ENCODE data around the gene TMIE.
"Not testable (repeated sequence)": the region's sequence is repeated elsewhere in the genome, so short reads cannot be mapped to it uniquely, and the experiment has no call there.

- TF ChIP-seq, protein P1, sequence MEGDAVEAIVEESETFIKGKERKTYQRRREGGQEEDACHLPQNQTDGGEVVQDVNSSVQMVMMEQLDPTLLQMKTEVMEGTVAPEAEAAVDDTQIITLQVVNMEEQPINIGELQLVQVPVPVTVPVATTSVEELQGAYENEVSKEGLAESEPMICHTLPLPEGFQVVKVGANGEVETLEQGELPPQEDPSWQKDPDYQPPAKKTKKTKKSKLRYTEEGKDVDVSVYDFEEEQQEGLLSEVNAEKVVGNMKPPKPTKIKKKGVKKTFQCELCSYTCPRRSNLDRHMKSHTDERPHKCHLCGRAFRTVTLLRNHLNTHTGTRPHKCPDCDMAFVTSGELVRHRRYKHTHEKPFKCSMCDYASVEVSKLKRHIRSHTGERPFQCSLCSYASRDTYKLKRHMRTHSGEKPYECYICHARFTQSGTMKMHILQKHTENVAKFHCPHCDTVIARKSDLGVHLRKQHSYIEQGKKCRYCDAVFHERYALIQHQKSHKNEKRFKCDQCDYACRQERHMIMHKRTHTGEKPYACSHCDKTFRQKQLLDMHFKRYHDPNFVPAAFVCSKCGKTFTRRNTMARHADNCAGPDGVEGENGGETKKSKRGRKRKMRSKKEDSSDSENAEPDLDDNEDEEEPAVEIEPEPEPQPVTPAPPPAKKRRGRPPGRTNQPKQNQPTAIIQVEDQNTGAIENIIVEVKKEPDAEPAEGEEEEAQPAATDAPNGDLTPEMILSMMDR (CRISPR knock-in tag; IDR thresholded peaks at IDR 0.05) = not testable (repeated sequence)
- not testable (repeated sequence) for TF ChIP-seq ZNF777 (CRISPR knock-in tag; IDR thresholded peaks at IDR 0.05); ELK4 (CRISPR knock-in tag; IDR thresholded peaks at IDR 0.05; ENCODE audit: borderline replicate concordance); KLF9 (CRISPR knock-in tag; IDR thresholded peaks at IDR 0.05; ENCODE audit: low read depth); SRSF1 (optimal IDR thresholded peaks at IDR 0.05; ENCODE audit: low read depth, low read length); CENPX (CRISPR knock-in tag; IDR thresholded peaks at IDR 0.05)
- TF ChIP-seq, protein P2, sequence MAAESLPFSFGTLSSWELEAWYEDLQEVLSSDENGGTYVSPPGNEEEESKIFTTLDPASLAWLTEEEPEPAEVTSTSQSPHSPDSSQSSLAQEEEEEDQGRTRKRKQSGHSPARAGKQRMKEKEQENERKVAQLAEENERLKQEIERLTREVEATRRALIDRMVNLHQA (CRISPR knock-in tag; IDR thresholded peaks at IDR 0.05) = not testable (repeated sequence)
Measured at GRCh38 chr3:46753127-46753526, 51.9 kb downstream of the TMIE start.
